Keratinocyte (primary cell): Measurements from ENCODE around the gene CLOCK.

ENCODE experiments used
- EZH2 ChIP-seq: IDR thresholded peaks from one replicate; pipeline ENCODE4 v1.6.1; 2012; ENCODE audit warnings: inconsistent platforms, mild to moderate bottlenecking, low read length, moderate library complexity
- TF ChIP-seq, protein P1 (sequence below), 3 experiments: IDR thresholded peaks in 1 of 3; conservative IDR thresholded peaks in 1 of 3; optimal IDR thresholded peaks in 1 of 3; 2 replicates in 2 of 3; 3 replicates in 1 of 3; pipeline versions ENCODE3 to v1.5.1; 2011; ENCODE audit warnings: low read length in 3 of 3, mild to moderate bottlenecking in 3 of 3, moderate library complexity in 2 of 3, control low read depth in 1 of 3, inconsistent platforms in 1 of 3; ENCODE audit not compliant: insufficient read depth in 2 of 3; ENCODE audit errors: extremely low read depth in 1 of 3

DNA sequence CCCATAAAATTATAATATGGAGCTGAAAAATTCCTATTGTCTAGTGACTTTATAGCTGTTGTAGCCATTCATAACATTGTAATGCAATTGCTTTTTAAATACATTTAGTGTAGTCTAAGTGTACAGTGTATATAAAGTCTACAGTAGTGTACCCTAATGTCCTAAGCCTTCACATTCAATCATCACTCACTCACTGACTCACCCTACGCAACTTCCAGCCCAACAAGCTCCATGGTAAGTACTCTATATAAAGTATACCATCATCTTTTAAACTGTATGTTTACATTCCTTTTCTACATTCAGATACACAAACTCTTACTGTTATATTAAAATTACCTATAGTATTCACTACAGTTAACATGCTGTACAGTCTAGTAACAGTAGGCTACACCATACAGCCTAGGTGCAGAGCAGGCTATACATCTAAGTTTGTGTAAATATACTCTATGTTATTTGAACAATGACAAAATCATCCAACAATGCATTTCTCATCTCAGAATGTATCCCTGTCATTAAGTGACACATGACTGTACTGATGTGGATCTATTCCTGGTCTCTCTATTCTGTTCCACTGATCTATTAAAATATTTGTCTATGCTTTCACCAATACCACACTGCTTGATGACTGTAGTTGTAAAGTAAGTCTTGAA lies 33.7 kb downstream of the CLOCK start:
- TF ChIP-seq, protein P1, sequence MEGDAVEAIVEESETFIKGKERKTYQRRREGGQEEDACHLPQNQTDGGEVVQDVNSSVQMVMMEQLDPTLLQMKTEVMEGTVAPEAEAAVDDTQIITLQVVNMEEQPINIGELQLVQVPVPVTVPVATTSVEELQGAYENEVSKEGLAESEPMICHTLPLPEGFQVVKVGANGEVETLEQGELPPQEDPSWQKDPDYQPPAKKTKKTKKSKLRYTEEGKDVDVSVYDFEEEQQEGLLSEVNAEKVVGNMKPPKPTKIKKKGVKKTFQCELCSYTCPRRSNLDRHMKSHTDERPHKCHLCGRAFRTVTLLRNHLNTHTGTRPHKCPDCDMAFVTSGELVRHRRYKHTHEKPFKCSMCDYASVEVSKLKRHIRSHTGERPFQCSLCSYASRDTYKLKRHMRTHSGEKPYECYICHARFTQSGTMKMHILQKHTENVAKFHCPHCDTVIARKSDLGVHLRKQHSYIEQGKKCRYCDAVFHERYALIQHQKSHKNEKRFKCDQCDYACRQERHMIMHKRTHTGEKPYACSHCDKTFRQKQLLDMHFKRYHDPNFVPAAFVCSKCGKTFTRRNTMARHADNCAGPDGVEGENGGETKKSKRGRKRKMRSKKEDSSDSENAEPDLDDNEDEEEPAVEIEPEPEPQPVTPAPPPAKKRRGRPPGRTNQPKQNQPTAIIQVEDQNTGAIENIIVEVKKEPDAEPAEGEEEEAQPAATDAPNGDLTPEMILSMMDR (optimal IDR thresholded peaks at IDR 0.05 in 1 of 3, IDR thresholded peaks at IDR 0.05 in 1 of 3, conservative IDR thresholded peaks at IDR 0.05 in 1 of 3; ENCODE audit: extremely low read depth in 1 of 3, insufficient read depth in 2 of 3, low read length in 3 of 3) = no peak
- no peak for TF ChIP-seq EZH2
